Naive B cell (primary cell): ENCODE measurements around the gene COX19. TPM values are rescaled to one million over a fixed set of nuclear protein-coding genes. Genes with fewer than 3 reads are reported as not detected.

Experiments
- ATAC-seq, 2 donors: fragments of 150-1000 bp; cut with Tn5 transposase; 2 replicates each; pipeline ENCODE4 v1.10.0; 2021; ENCODE audit warnings: low read depth in 2 of 2, mild to moderate bottlenecking in 2 of 2, moderate library complexity in 2 of 2
- DNase-seq: peaks from one replicate; pipeline ENCODE4 v3.0.0; 2022
- H3K27ac Mint-ChIP-seq, 6 donors: one replicate each; pipeline ENCODE4 v1.8.0; 2020 to 2022; ENCODE audit warnings: mild to moderate bottlenecking in 6 of 6, mixed read lengths in 6 of 6, moderate library complexity in 5 of 6, inconsistent platforms in 2 of 6
- H3K27me3 Mint-ChIP-seq, 3 donors: one replicate each; pipeline ENCODE4 v1.8.0; 2021 to 2022; ENCODE audit warnings: mixed read lengths in 3 of 3, mild to moderate bottlenecking in 1 of 3
- H3K36me3 Mint-ChIP-seq, 2 donors: one replicate each; pipeline ENCODE4 v1.8.0; 2020 to 2022; ENCODE audit warnings: mixed read lengths in 2 of 2, inconsistent platforms in 1 of 2, mild to moderate bottlenecking in 1 of 2
- H3K4me1 Mint-ChIP-seq, 3 donors: one replicate each; pipeline ENCODE4 v1.8.0; 2020 to 2022; ENCODE audit warnings: mixed read lengths in 3 of 3, inconsistent platforms in 1 of 3, mild to moderate bottlenecking in 1 of 3, moderate library complexity in 1 of 3
- H3K4me3 Mint-ChIP-seq, 8 donors: one replicate each; pipeline ENCODE4 v1.8.0; 2020 to 2022; ENCODE audit warnings: mild to moderate bottlenecking in 8 of 8, mixed read lengths in 8 of 8, moderate library complexity in 8 of 8, inconsistent platforms in 2 of 8
- H3K9me3 Mint-ChIP-seq, 7 donors: one replicate each; pipeline ENCODE4 v1.8.0; 2020 to 2022; ENCODE audit warnings: mixed read lengths in 7 of 7, mild to moderate bottlenecking in 5 of 7, inconsistent platforms in 2 of 7, moderate library complexity in 1 of 7
- polyA plus RNA-seq, 6 donors: library from polyadenylated mRNA; unstranded; fragments of 300-500 nt; fragmentation: Illumina TruSeq; gene quantifications; one replicate each; pipeline ENCODE4 v1.2.3, GENCODE V29; 2021; ENCODE audit warnings: low read depth in 6 of 6

COX19 gene
- polyA plus RNA-seq, 6 donors from 2014 or later: 22.6 to 34.5 (median 27.0) TPM

- Mint-ChIP-seq H3K9me3 (no peaks in the 10 kb centered on the region), H3K4me1 (no peaks in the 10 kb centered on the region), H3K27ac (no peak overlapping the region), H3K36me3 (no peaks in the 10 kb centered on the region), H3K27me3 (peaks cover 0 to 26% (median 16%) of the 10 kb centered on the region in 3 donors), H3K4me3 (no peak overlapping the region)
- no peak for DNase-seq
- no peak for ATAC-seq
These were observed 9.2 kb upstream of the COX19 start for GRCh38 chr7:984361-985126.

- H3K27me3 Mint-ChIP-seq: peaks cover 0 to 26% (median 16%) of the 10 kb centered on the region in 3 donors
- DNase-seq (no peak), ATAC-seq (no peak)
- no peaks in the 10 kb centered on the region for H3K4me1 Mint-ChIP-seq
- no peaks in the 10 kb centered on the region for H3K36me3 Mint-ChIP-seq
- no peak overlapping the region for H3K4me3 Mint-ChIP-seq
- no peaks in the 10 kb centered on the region for H3K9me3 Mint-ChIP-seq
- H3K27ac Mint-ChIP-seq: no peak overlapping the region
These were observed 8.3 kb upstream of the COX19 start for GRCh38 chr7:983616-984071.

GRCh38 chr7:983004-983615 is 7.8 kb upstream of the COX19 start, which contains the start of gene CYP2W1:
Gene CYP2W1 (plus strand): TSS chr7:983181. CDS start chr7:983212, 31 bp downstream.
- H3K27ac Mint-ChIP-seq: peak within 1 kb of the TSS in 1 of 6 donors; percentile 29
- no peaks in the 10 kb centered on the region for H3K36me3 Mint-ChIP-seq
- H3K4me3 Mint-ChIP-seq: no peak within 1 kb of the TSS
- H3K9me3 Mint-ChIP-seq: no peaks in the 10 kb centered on the region
- peaks cover 0 to 25% (median 13%) of the 10 kb centered on the region in 3 donors for H3K27me3 Mint-ChIP-seq
- no peak for ATAC-seq
- no peaks in the 10 kb centered on the region for H3K4me1 Mint-ChIP-seq
- DNase-seq: no peak

- peaks cover 0 to 19% (median 10%) of the 10 kb centered on the region in 3 donors for H3K27me3 Mint-ChIP-seq
- peak overlapping the region in 1 of 6 donors; percentile 29 for H3K27ac Mint-ChIP-seq
- no peaks in the 10 kb centered on the region for H3K36me3 Mint-ChIP-seq
- H3K4me1 Mint-ChIP-seq: peaks cover 0 to 5% (median 0%) of the 10 kb centered on the region in 3 donors
- H3K9me3 Mint-ChIP-seq: no peaks in the 10 kb centered on the region
- ATAC-seq: no peak
- no peak overlapping the region for H3K4me3 Mint-ChIP-seq
- DNase-seq: no peak
These were observed 7.2 kb upstream of the COX19 start for GRCh38 chr7:982511-983003.

- Mint-ChIP-seq H3K27me3 (peaks cover 0 to 17% (median 10%) of the 10 kb centered on the region in 3 donors), H3K36me3 (no peaks in the 10 kb centered on the region), H3K4me3 (no peak overlapping the region), H3K4me1 (peaks cover 0 to 6% (median 0%) of the 10 kb centered on the region in 3 donors), H3K9me3 (no peaks in the 10 kb centered on the region), H3K27ac (no peak overlapping the region)
- ATAC-seq (peak in 1 of 2 donors; percentile 8), DNase-seq (no peak)
These were observed 6.6 kb upstream of the COX19 start for GRCh38 chr7:981793-982510.

GRCh38 chr7:979886-980571 is 4.7 kb upstream of the COX19 start:
- Mint-ChIP-seq H3K27ac (peak overlapping the region in 1 of 6 donors; percentile 64), H3K4me1 (peaks cover 0 to 6% (median 0%) of the 10 kb centered on the region in 3 donors), H3K36me3 (no peaks in the 10 kb centered on the region), H3K27me3 (no peaks in the 10 kb centered on the region), H3K9me3 (no peaks in the 10 kb centered on the region), H3K4me3 (no peak overlapping the region)
- DNase-seq (no peak), ATAC-seq (no peak)

GRCh38 chr7:979151-979550 is 3.8 kb upstream of the COX19 start:
- Mint-ChIP-seq H3K4me1 (peaks cover 2 to 14% (median 8%) of the 10 kb centered on the region in 3 donors), H3K4me3 (peak overlapping the region in 1 of 8 donors; percentile 21), H3K36me3 (no peaks in the 10 kb centered on the region), H3K27ac (no peak overlapping the region), H3K27me3 (no peaks in the 10 kb centered on the region), H3K9me3 (no peaks in the 10 kb centered on the region)
- ATAC-seq (no peak), DNase-seq (no peak)

GRCh38 chr7:978416-979091 is 3.2 kb upstream of the COX19 start:
- DNase-seq: no peak
- Mint-ChIP-seq H3K4me1 (peaks cover 3 to 14% (median 11%) of the 10 kb centered on the region in 3 donors), H3K9me3 (no peaks in the 10 kb centered on the region), H3K36me3 (no peaks in the 10 kb centered on the region), H3K27me3 (no peaks in the 10 kb centered on the region), H3K4me3 (peak overlapping the region in 1 of 8 donors; percentile 98), H3K27ac (no peak overlapping the region)
- no peak for ATAC-seq

- ATAC-seq (no peak), DNase-seq (no peak)
- H3K9me3 Mint-ChIP-seq: no peaks in the 10 kb centered on the region
- H3K36me3 Mint-ChIP-seq: no peaks in the 10 kb centered on the region
- peak overlapping the region in 3 of 8 donors; percentile 1 to 98 (median 3) for H3K4me3 Mint-ChIP-seq
- no peaks in the 10 kb centered on the region for H3K27me3 Mint-ChIP-seq
- peak overlapping the region in 1 of 6 donors; percentile 93 for H3K27ac Mint-ChIP-seq
- peaks cover 3 to 17% (median 14%) of the 10 kb centered on the region in 3 donors for H3K4me1 Mint-ChIP-seq
These were observed 2.6 kb upstream of the COX19 start for GRCh38 chr7:978049-978346.

- Mint-ChIP-seq H3K4me3 (peak overlapping the region in 5 of 8 donors; percentile 3 to 98 (median 21)), H3K27me3 (no peaks in the 10 kb centered on the region), H3K27ac (peak overlapping the region in 1 of 6 donors; percentile 73), H3K9me3 (no peaks in the 10 kb centered on the region), H3K36me3 (peaks cover 2% of the 10 kb centered on the region in 2 donors), H3K4me1 (peaks cover 3 to 20% (median 14%) of the 10 kb centered on the region in 3 donors)
- no peak for DNase-seq
- ATAC-seq: no peak
These were observed 2.1 kb upstream of the COX19 start for GRCh38 chr7:977326-978048.

GRCh38 chr7:976901-977325 is 1.6 kb upstream of the COX19 start:
- peaks cover 7 to 26% (median 17%) of the 10 kb centered on the region in 3 donors for H3K4me1 Mint-ChIP-seq
- H3K4me3 Mint-ChIP-seq: peak overlapping the region in 5 of 8 donors; percentile 35 to 98 (median 67)
- peaks cover 7 to 8% of the 10 kb centered on the region in 2 donors for H3K36me3 Mint-ChIP-seq
- no peak for DNase-seq
- ATAC-seq: no peak
- H3K27ac Mint-ChIP-seq: peak overlapping the region in 1 of 6 donors; percentile 73
- H3K27me3 Mint-ChIP-seq: no peaks in the 10 kb centered on the region
- H3K9me3 Mint-ChIP-seq: no peaks in the 10 kb centered on the region
